GM12875 (cell line): ENCODE data around the gene NSD2.

Source experiments
- H3K4me3 ChIP-seq: one replicate; pipeline ENCODE4 v1.5.1; 2011; ENCODE audit warnings: low read depth, low read length, control low read depth
- CTCF ChIP-seq: IDR thresholded peaks from 2 replicates; pipeline ENCODE4 v1.5.1; 2011; ENCODE audit warnings: low read depth, mild to moderate bottlenecking, control low read depth, inconsistent platforms, low read length, moderate library complexity, borderline replicate concordance; ENCODE audit not compliant: insufficient read depth

NSD2 gene

GRCh38 chr4:1851575-1852410, 19.4 kb upstream of the NSD2 start:
- TF ChIP-seq CTCF = no peak
- H3K4me3 ChIP-seq = no peak overlapping the region

- no peak for TF ChIP-seq CTCF
- no peak overlapping the region for H3K4me3 ChIP-seq
These were observed 18.1 kb upstream of the NSD2 start for GRCh38 chr4:1852904-1853623.

GRCh38 chr4:1854752-1855151, 16.4 kb upstream of the NSD2 start:
- no peak for TF ChIP-seq CTCF
- peak overlapping the region; percentile 74 for H3K4me3 ChIP-seq

- TF ChIP-seq CTCF = no peak
- peak overlapping the region; percentile 74 for H3K4me3 ChIP-seq
These were observed 15.7 kb upstream of the NSD2 start for GRCh38 chr4:1855333-1856070.

- peak within 1 kb of the TSS; percentile 74 for H3K4me3 ChIP-seq
- TF ChIP-seq CTCF = peak; percentile 34; the same call in 1 of the 2 replicates
These were observed 14.9 kb upstream of the NSD2 start, which contains the start of gene LETM1 for GRCh38 chr4:1856071-1856942. LETM1 (minus strand) TSS chr4:1856156; CDS start chr4:1855950, 206 bp downstream.

GRCh38 chr4:1856943-1857699, 14.1 kb upstream of the NSD2 start:
- no peak for TF ChIP-seq CTCF

More at GRCh38 chr4:1856943-1857699, 14.1 kb upstream of the NSD2 start:
- H3K4me3 ChIP-seq = peak overlapping the region; percentile 74
